Activated naive CD8-positive, alpha-beta T cell treated with anti-CD3 and anti-CD28 coated beads, Interleukin-2, amount 50 U/mL, for 24 hours (primary cell): Measurements from ENCODE around the gene DYNLL2.
A peak's percentile ranks its signal among the peaks of the same experiment; 100 is the strongest.
"Not testable (repeated sequence)": the region's sequence is repeated elsewhere in the genome, so short reads cannot be mapped to it uniquely, and the experiment has no call there.

Experiments
- ATAC-seq: fragments of 150-1000 bp; cut with Tn5 transposase; one replicate; pipeline ENCODE4 v1.10.0; 2021
- DNase-seq: peaks from one replicate; pipeline ENCODE4 v3.0.0; 2021
- H3K27ac Mint-ChIP-seq: one replicate; pipeline ENCODE4 v1.8.0; 2021; ENCODE audit warnings: mild to moderate bottlenecking, mixed read lengths
- H3K27me3 Mint-ChIP-seq: one replicate; pipeline ENCODE4 v1.8.0; 2021; ENCODE audit warnings: mixed read lengths
- H3K36me3 Mint-ChIP-seq: one replicate; pipeline ENCODE4 v1.8.0; 2021; ENCODE audit warnings: low read depth, mixed read lengths
- H3K4me1 Mint-ChIP-seq: one replicate; pipeline ENCODE4 v1.8.0; 2021; ENCODE audit warnings: mixed read lengths
- H3K4me3 Mint-ChIP-seq: one replicate; pipeline ENCODE4 v1.8.0; 2021; ENCODE audit warnings: mild to moderate bottlenecking, moderate library complexity, mixed read lengths
- H3K9me3 Mint-ChIP-seq: one replicate; pipeline ENCODE4 v1.8.0; 2021; ENCODE audit warnings: mixed read lengths

Gene DYNLL2

GRCh38 chr17:58054641-58055040, 28.6 kb upstream of the DYNLL2 start:
- H3K36me3 Mint-ChIP-seq, result no peaks in the 10 kb centered on the region
- H3K9me3 Mint-ChIP-seq, result no peaks in the 10 kb centered on the region
- ATAC-seq (no peak), DNase-seq (no peak)
- H3K4me1 Mint-ChIP-seq, result peaks cover 11% of the 10 kb centered on the region
- H3K27me3 Mint-ChIP-seq, result peaks cover 2% of the 10 kb centered on the region
- no peak overlapping the region for H3K4me3 Mint-ChIP-seq
- no peak overlapping the region for H3K27ac Mint-ChIP-seq

GRCh38 chr17:58056476-58056875, 26.7 kb upstream of the DYNLL2 start:
- Mint-ChIP-seq H3K4me1 (peaks cover 11% of the 10 kb centered on the region), H3K27ac (no peak overlapping the region), H3K27me3 (peaks cover 2% of the 10 kb centered on the region), H3K9me3 (no peaks in the 10 kb centered on the region), H3K36me3 (no peaks in the 10 kb centered on the region), H3K4me3 (no peak overlapping the region)
- DNase-seq (no peak), ATAC-seq (no peak)

GRCh38 chr17:58059141-58059540, 24.1 kb upstream of the DYNLL2 start:
- DNase-seq (no peak), ATAC-seq (no peak)
- Mint-ChIP-seq H3K4me1 (no peaks in the 10 kb centered on the region), H3K27me3 (peaks cover 2% of the 10 kb centered on the region), H3K36me3 (no peaks in the 10 kb centered on the region), H3K27ac (no peak overlapping the region), H3K4me3 (no peak overlapping the region), H3K9me3 (no peaks in the 10 kb centered on the region)

DNA sequence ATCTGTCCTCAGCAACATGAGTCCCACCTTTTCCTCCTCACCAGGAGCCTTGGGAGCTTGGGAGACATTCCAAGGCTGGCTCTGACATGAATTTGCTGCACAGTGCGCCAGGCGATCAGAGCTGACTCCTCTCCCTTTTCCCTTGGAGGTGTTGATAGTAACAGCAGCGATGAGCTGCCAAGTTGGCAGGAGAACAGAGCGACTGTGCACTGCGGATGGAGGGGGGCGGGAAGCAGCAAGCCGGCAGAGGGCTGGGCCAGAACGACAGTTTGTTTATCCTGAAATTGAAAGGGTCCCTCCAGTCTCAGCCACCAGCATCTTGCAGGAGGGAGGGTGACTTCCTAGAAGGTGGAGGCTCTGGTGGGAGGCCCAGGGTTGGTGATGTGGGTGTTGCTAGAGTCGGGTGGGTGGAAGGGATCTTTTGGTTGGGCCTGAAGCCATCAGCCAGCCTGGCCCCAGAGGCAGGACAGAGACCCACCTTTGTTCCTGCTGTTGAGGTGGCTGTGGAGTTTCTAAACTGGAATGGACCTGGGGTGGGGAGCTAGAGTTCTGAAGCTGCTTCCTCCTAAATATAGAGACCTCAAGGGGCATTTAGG, 22.5 kb upstream of the DYNLL2 start:
- no peak for ATAC-seq
- no peaks in the 10 kb centered on the region for H3K9me3 Mint-ChIP-seq
- H3K27ac Mint-ChIP-seq, result no peak overlapping the region
- no peaks in the 10 kb centered on the region for H3K36me3 Mint-ChIP-seq
- H3K27me3 Mint-ChIP-seq, result peaks cover 2% of the 10 kb centered on the region
- no peak overlapping the region for H3K4me3 Mint-ChIP-seq
- no peaks in the 10 kb centered on the region for H3K4me1 Mint-ChIP-seq
- no peak for DNase-seq

GRCh38 chr17:58061672-58062071, 21.5 kb upstream of the DYNLL2 start:
- no peaks in the 10 kb centered on the region for H3K36me3 Mint-ChIP-seq
- DNase-seq, result no peak
- no peak overlapping the region for H3K27ac Mint-ChIP-seq
- H3K4me3 Mint-ChIP-seq, result no peak overlapping the region
- no peak for ATAC-seq
- H3K27me3 Mint-ChIP-seq, result peaks cover 2% of the 10 kb centered on the region
- no peaks in the 10 kb centered on the region for H3K4me1 Mint-ChIP-seq
- H3K9me3 Mint-ChIP-seq, result no peaks in the 10 kb centered on the region

DNA sequence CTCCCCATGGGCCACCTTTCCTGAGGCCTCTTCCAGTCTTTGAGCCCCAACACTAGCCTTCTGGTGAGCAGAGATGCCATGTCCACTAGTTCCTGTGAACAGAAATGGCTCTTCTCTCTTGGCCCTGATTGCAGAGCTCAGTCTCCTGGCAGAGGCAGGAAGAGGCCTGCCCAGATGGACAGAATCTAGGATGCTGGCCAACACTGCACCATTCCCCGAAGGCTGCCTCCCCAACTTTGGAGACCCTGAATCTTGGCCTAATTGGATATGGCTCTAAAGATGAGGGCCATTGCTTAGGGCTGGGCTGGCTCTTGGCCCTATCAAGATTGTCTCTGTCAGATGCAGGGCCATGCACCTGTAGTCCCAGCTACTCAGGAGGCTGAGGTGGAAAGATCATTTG, 18.0 kb upstream of the DYNLL2 start:
- no peaks in the 10 kb centered on the region for H3K36me3 Mint-ChIP-seq
- H3K4me3 Mint-ChIP-seq, result no peak overlapping the region
- no peaks in the 10 kb centered on the region for H3K9me3 Mint-ChIP-seq
- ATAC-seq (no peak), DNase-seq (no peak)
- H3K4me1 Mint-ChIP-seq, result no peaks in the 10 kb centered on the region
- no peak overlapping the region for H3K27ac Mint-ChIP-seq
- peaks cover 4% of the 10 kb centered on the region for H3K27me3 Mint-ChIP-seq

GRCh38 chr17:58066401-58066800, 16.8 kb upstream of the DYNLL2 start:
- ATAC-seq (no peak), DNase-seq (no peak)
- Mint-ChIP-seq H3K9me3 (no peaks in the 10 kb centered on the region), H3K27ac (no peak overlapping the region), H3K4me3 (no peak overlapping the region), H3K36me3 (no peaks in the 10 kb centered on the region), H3K27me3 (peaks cover 8% of the 10 kb centered on the region), H3K4me1 (no peaks in the 10 kb centered on the region)

DNA sequence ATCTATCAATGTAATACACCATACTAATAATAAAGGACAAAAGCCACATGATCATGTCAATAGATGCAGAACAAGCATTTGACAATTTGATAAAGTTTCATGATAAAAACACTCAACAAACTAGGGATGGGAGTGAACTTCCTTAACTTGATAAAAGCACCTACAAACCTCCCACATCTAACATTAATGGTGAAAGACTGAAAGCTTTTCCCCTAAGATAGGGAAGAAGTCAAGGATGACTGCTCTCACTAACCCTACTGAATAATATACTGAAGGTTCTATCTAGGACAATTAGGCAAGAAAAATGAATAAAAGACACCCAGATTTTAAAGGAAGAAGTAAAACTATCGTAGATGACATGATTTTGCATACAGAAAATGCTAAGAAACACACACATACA, 10.4 kb upstream of the DYNLL2 start:
- ATAC-seq, result no peak
- Mint-ChIP-seq H3K36me3 (no peaks in the 10 kb centered on the region), H3K9me3 (no peaks in the 10 kb centered on the region), H3K4me1 (no peaks in the 10 kb centered on the region), H3K4me3 (no peak overlapping the region), H3K27ac (no peak overlapping the region), H3K27me3 (peaks cover 12% of the 10 kb centered on the region)
- DNase-seq, result no peak

- not testable (repeated sequence) for H3K4me3 Mint-ChIP-seq, DNase-seq, H3K36me3 Mint-ChIP-seq, ATAC-seq, H3K27ac Mint-ChIP-seq, H3K4me1 Mint-ChIP-seq, H3K9me3 Mint-ChIP-seq
- H3K27me3 Mint-ChIP-seq, result peaks cover 12% of the 10 kb centered on the region
Measured at GRCh38 chr17:58073266-58073665, 10.0 kb upstream of the DYNLL2 start.

GRCh38 chr17:58074406-58074805, 8.8 kb upstream of the DYNLL2 start:
- H3K27me3 Mint-ChIP-seq, result peaks cover 16% of the 10 kb centered on the region
- ATAC-seq, DNase-seq, H3K9me3 Mint-ChIP-seq, H3K4me1 Mint-ChIP-seq, H3K27ac Mint-ChIP-seq, H3K36me3 Mint-ChIP-seq, H3K4me3 Mint-ChIP-seq: not testable (repeated sequence)

GRCh38 chr17:58079300-58080033, 3.8 kb upstream of the DYNLL2 start:
- H3K27ac Mint-ChIP-seq, result no peak overlapping the region
- H3K27me3 Mint-ChIP-seq, result peaks cover 12% of the 10 kb centered on the region
- no peaks in the 10 kb centered on the region for H3K36me3 Mint-ChIP-seq
- peaks cover 9% of the 10 kb centered on the region for H3K4me1 Mint-ChIP-seq
- no peak overlapping the region for H3K4me3 Mint-ChIP-seq
- DNase-seq (no peak), ATAC-seq (no peak)
- H3K9me3 Mint-ChIP-seq, result no peaks in the 10 kb centered on the region

DNA sequence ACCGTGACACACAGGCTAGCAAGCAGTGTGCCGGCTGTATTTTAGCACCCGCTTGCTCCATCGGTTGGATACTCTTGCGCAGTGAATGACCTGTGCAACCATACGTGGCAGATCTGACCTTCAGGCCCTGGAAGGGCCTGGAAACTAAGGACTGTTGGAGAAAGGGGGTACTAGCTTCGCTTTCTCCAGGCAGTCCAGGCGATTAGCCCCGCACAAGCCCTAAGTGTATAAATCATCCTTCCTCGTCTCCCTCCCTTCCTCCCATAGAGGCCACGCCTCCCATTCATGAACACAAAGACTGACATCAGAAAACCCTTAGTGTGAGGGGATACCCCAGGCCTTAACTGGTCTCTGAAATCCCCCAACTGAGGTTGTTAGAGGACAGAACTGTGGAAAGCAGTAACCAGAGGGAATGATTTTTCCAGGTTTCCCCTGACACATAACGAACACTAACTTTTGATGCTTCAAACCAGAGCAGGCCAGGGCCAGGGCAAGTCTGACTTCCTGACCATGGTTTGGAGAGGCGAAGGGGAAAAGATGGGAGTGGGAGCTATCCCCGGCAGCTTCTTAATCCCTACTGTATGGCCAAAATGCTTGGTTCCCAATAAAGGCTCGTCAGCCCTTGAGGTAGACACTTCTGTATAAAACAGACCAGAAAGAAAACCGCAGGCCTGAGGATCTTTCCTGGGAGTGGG, 1.4 kb upstream of the DYNLL2 start:
- H3K4me3 Mint-ChIP-seq, result no peak overlapping the region
- ATAC-seq, result no peak
- no peak overlapping the region for H3K27ac Mint-ChIP-seq
- no peak for DNase-seq
- H3K9me3 Mint-ChIP-seq, result no peaks in the 10 kb centered on the region
- H3K27me3 Mint-ChIP-seq, result peaks cover 8% of the 10 kb centered on the region
- H3K4me1 Mint-ChIP-seq, result peaks cover 31% of the 10 kb centered on the region
- peaks cover 17% of the 10 kb centered on the region for H3K36me3 Mint-ChIP-seq

DNA sequence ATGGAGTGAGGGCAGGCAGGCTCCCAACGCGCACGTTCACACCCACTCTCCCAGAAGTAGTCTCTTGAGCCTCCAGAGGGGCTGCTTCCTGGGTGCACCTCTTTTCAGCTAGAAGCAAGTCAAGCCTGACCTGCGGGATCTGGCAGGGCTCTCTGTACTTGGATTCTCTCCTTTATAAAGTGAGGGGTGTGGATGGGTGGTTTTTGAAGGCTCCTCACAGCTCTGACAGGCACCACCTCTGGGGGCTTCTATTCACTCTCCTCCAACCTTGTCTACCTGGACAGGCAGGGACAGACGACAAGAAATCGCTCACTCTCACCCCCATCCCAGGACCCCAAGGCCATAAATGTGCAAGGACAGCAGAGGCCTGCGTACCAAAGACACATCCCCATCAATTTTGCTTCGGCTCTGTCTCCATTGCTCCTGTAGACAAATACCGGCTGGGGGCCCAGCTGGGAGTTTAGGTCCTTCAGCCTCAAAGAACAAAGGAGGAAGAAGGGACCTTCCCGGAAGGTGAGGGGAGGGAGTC, 814 bp upstream of the DYNLL2 start:
- Mint-ChIP-seq H3K27me3 (peaks cover 8% of the 10 kb centered on the region), H3K9me3 (no peaks in the 10 kb centered on the region), H3K4me3 (no peak overlapping the region), H3K27ac (no peak overlapping the region), H3K4me1 (peaks cover 37% of the 10 kb centered on the region), H3K36me3 (peaks cover 23% of the 10 kb centered on the region)
- ATAC-seq, result no peak
- DNase-seq, result peak; percentile 14

DNA sequence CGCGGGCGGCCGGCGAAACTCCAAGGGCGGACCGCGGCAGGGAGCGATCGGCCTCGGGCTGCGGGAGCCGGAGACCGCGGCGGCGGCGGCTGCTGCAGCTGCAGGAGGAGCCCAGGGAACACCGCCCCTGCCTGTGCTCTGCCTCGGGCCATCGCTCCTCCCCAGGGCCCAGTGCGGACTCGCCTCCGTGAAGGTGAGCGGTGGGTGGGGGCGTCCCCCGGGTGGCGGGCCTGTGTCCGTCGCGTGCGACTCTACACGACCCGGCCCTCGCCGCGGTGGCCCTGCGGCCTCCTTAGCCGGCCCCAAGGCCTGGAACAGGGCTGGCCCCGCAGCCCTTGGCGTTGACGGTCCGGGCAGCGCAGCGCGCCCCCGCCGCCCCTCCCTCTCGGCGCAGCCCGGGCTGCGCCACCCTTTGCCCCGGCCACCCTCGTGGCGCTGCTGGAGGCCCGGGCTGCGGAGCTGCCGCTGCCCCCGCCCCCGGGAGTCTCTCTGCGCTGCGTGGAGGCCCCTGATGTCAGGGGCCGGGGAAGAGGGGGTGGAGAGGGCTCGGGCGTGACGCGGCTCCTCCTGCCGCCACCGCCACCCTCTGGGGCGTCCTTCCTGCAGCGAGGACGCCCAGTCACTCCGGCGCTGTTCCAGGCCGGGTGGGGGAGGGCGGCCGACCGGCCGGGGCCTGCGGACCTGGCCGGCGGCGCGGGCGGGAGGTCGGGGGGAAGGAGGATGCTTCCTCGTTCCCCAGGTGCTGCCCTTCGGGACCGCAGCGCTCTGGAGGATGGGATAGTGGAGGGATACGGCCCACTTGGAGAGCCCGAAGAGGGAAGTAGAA, 485 bp downstream of the DYNLL2 start:
- Mint-ChIP-seq H3K9me3 (no peaks in the 10 kb centered on the region), H3K36me3 (peaks cover 35% of the 10 kb centered on the region), H3K4me3 (peak overlapping the region; percentile 86), H3K27me3 (peaks cover 7% of the 10 kb centered on the region), H3K4me1 (peaks cover 48% of the 10 kb centered on the region), H3K27ac (peak overlapping the region; percentile 72)
- ATAC-seq, result peak; percentile 67
- DNase-seq, result peak; percentile 61
